ENCODE measurements around the gene PPP2R2B.

DNA sequence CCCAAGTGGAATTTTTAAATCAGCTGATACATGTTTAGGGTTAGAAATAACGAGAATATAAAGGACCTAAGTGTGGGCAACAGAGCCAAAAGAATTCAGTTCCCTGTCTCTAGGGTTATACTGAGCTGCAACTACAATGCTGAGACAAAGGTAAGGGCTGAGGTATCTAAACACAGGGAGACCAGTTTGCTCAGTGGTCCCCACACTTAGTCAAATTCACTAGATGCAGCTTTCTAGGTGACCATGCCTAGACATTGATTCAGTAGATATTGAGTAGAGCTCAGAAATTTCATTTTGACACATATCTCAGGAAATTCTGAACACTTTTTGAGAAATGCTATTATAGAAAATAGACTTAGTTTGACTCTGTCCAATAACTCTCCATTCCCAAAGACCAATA lies 84.8 kb downstream of the PPP2R2B start:
- TF ChIP-seq EZH2 (IDR thresholded peaks at IDR 0.05; ENCODE audit: low read length, missing control alignments) (no peak), CTCF (conservative IDR thresholded peaks at IDR 0.05 in 1 of 2, IDR thresholded peaks at IDR 0.05 in 1 of 2; ENCODE audit: low read depth in 1 of 2, low read length in 2 of 2) (no peak)

All from fibroblast of lung (primary cell).